HT1080 (cell line): ENCODE data around the gene PCDHB13. TPM values are rescaled to one million over a fixed set of nuclear protein-coding genes. Genes with fewer than 3 reads are reported as not detected.
A peak's percentile ranks its signal among the peaks of the same experiment; 100 is the strongest.
"Not testable (repeated sequence)": the region's sequence is repeated elsewhere in the genome, so short reads cannot be mapped to it uniquely, and the experiment has no call there.

Experiments used
- DNase-seq: peaks from one replicate; pipeline ENCODE4 v3.0.0-alpha.2; 2015; ENCODE audit warnings: low read depth
- total RNA-seq: library from RNA; depleted of rRNA; stranded (reverse); fragments of >200 nt; shearing (Covaris generic); gene quantifications from 2 replicates; pipeline ENCODE4 v1.2.3, GENCODE V29; 2014

The PCDHB13 gene
- total RNA-seq, 1 experiment from 2014 or later, result 0.06 TPM

GRCh38 chr5:141201126-141201525 is 12.6 kb upstream of the PCDHB13 start:
- not testable (repeated sequence) for DNase-seq

- not testable (repeated sequence) for DNase-seq
Measured at GRCh38 chr5:141201646-141202045, 12.1 kb upstream of the PCDHB13 start.

DNA sequence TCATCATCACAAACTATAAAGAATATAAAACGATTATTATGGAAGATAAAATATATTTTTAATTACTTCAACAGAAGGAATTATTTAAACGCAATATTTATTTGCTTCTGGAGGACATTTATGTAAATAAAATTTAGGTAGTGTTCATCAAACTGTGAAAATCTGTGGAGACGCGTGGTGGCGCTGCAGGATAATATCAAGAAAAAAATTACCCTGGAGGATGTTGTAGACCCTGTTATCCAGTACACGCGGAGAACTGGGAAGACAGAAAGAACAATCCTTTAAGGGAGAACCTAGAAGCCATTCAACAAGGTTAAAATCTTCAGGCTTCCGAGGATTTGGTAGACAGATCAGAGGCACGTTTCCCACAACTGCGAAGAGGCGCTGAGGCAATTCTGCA is 5.2 kb upstream of the PCDHB13 start, which contains the start of gene PCDHB12:
Gene PCDHB12 (plus strand): TSS at position 242 of the 400 bp plus-strand sequence. CDS start 189 bp downstream, outside the sequence.
- DNase-seq, result no peak

GRCh38 chr5:141210281-141210680 is 3.4 kb upstream of the PCDHB13 start:
- DNase-seq, result not testable (repeated sequence)

GRCh38 chr5:141210849-141211248 is 2.9 kb upstream of the PCDHB13 start:
- not testable (repeated sequence) for DNase-seq

- DNase-seq, result not testable (repeated sequence)
Measured at GRCh38 chr5:141214583-141214982, 864 bp downstream of the PCDHB13 start.

DNA sequence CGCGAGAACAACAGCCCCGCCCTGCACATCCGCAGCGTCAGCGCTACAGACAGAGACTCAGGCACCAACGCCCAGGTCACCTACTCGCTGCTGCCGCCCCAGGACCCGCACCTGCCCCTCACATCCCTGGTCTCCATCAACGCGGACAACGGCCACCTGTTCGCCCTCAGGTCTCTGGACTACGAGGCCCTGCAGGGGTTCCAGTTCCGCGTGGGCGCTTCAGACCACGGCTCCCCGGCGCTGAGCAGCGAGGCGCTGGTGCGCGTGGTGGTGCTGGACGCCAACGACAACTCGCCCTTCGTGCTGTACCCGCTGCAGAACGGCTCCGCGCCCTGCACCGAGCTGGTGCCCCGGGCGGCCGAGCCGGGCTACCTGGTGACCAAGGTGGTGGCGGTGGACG is 1.8 kb downstream of the PCDHB13 start:
- DNase-seq, result not testable (repeated sequence)

DNA sequence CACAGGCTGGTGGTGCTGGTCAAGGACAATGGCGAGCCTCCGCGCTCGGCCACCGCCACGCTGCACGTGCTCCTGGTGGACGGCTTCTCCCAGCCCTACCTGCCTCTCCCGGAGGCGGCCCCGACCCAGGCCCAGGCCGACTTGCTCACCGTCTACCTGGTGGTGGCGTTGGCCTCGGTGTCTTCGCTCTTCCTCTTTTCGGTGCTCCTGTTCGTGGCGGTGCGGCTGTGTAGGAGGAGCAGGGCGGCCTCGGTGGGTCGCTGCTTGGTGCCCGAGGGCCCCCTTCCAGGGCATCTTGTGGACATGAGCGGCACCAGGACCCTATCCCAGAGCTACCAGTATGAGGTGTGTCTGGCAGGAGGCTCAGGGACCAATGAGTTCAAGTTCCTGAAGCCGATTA is 2.3 kb downstream of the PCDHB13 start:
- DNase-seq, result not testable (repeated sequence)

DNA sequence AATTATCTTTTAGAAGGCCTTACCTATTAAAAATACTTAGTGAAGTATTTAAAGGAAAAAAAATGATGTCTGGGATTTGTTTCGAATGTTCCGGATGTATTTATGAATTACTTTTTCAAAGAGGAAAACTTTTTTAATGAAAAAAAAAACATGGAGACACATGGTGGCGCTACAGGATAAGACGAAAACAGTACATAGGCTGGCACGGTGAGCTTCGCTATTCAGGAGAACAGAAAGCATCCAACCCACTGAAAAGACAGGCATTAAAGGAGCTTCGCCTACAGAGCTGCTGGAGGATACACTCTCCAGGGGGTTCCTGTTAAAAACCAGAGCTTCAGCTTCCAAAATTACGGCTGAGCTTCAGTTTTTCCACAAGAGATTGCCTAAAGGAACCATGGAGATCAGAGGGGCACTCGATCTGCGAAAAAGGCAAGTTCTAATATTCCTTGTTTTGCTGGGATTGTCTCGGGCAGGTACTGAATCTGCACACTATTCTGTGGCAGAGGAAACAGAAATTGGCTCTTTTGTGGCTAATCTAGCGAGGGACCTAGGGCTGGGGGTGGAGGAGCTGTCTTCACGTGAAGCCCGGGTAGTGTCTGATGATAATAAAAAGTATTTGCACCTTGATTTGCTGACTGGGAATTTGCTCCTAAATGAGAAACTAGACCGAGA is 9.5 kb downstream of the PCDHB13 start, which contains the start of gene PCDHB14:
Gene PCDHB14 (plus strand): TSS at position 232 of the 672 bp plus-strand sequence. CDS start 163 bp downstream, at position 395.
- peak; percentile 5 for DNase-seq

- DNase-seq, result not testable (repeated sequence)
Measured at GRCh38 chr5:141224844-141225243, 11.1 kb downstream of the PCDHB13 start.

DNA sequence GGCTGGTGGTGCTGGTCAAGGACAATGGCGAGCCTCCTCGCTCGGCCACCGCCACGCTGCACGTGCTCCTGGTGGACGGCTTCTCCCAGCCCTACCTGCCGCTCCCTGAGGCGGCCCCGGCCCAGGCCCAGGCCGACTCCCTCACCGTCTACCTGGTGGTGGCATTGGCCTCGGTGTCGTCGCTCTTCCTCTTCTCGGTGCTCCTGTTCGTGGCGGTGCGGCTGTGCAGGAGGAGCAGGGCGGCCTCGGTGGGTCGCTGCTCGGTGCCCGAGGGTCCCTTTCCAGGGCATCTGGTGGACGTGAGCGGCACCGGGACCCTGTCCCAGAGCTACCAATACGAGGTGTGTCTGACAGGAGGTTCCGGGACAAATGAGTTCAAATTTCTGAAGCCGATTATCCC is 11.7 kb downstream of the PCDHB13 start:
- not testable (repeated sequence) for DNase-seq

DNA sequence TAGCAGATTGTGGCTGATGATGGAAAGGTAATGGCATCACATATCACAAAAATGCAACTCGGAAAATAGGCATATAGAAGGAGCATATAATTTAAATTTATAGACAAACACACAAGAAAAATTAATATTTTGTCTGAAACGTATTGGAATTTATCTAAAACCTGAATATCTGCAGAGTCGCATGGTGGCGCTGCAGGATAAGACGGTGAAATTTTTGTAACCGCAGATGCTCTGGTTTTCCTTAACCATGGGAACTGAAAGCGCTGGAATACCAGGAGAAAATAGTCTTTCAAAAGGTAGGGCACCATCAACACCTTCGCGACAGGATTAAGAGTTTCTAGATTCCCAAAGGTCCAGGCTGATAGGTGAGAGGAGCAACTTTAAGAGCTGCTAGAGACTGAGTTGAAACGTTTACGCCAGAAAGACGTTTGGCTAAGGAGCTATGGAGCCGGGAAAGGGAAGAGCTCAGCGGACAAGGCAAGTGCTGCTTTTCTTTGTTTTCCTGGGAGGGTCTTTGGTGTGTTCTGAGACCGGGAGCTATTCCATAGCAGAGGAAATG is 20.5 kb downstream of the PCDHB13 start:
- no peak for DNase-seq

GRCh38 chr5:141235922-141236321 is 22.2 kb downstream of the PCDHB13 start:
- DNase-seq, result not testable (repeated sequence)

- no peak for DNase-seq
Measured at GRCh38 chr5:141236516-141237313, 23.0 kb downstream of the PCDHB13 start.

DNA sequence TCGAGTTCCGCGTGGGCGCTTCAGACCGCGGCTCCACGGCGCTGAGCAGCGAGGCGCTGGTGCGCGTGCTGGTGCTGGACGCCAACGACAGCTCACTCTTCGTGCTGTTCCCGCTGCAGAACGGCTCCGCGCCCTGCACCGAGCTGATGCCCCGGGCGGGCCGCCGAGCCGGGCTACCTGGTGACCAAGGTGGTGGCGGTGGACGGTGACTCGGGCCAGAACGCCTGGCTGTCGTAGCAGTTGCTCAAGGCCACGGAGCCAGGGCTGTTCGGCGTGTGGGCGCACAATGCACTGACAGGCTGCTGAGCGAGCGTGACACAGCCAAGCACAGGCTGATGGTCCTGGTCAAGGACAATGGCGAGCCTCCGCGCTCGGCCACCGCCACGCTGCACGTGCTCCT is 27.8 kb downstream of the PCDHB13 start:
- DNase-seq, result no peak

- peak; percentile 3 for DNase-seq
Measured at GRCh38 chr5:141245250-141245717, 31.6 kb downstream of the PCDHB13 start, which contains the start of gene PCDHB15. Gene PCDHB15 (plus strand): TSS chr5:141245395. CDS start chr5:141245579, 184 bp downstream.

DNA sequence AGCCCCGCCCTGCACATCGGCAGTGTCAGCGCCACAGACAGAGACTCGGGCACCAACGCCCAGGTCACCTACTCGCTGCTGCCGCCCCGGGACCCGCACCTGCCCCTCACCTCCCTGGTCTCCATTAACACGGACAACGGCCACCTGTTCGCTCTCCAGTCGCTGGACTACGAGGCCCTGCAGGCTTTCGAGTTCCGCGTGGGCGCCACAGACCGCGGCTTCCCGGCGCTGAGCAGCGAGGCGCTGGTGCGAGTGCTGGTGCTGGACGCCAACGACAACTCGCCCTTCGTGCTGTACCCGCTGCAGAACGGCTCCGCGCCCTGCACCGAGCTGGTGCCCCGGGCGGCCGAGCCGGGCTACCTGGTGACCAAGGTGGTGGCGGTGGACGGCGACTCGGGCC is 33.3 kb downstream of the PCDHB13 start:
- not testable (repeated sequence) for DNase-seq

- not testable (repeated sequence) for DNase-seq
Measured at GRCh38 chr5:141247434-141247833, 33.7 kb downstream of the PCDHB13 start.

DNA sequence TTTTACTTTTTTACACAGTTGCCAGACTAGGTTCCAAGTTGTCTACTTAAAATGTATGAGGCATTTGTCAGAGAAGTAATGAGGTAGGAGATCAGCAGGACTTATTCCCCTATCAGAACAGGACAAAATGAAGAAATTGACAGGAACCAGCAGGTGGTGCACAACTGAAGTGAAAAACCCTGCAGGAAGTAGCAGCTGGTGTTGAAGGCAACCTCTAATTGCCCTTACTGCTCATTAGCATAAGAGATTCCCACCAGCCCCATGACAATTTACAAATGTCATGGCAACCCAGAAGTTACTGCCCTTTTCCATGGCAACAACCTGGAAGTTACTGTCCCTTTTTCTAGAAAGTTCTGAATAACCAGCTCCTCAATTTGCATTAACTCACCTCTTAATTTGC is 36.9 kb downstream of the PCDHB13 start:
- no peak for DNase-seq

GRCh38 chr5:141258464-141258863 is 44.7 kb downstream of the PCDHB13 start:
- DNase-seq, result no peak

DNA sequence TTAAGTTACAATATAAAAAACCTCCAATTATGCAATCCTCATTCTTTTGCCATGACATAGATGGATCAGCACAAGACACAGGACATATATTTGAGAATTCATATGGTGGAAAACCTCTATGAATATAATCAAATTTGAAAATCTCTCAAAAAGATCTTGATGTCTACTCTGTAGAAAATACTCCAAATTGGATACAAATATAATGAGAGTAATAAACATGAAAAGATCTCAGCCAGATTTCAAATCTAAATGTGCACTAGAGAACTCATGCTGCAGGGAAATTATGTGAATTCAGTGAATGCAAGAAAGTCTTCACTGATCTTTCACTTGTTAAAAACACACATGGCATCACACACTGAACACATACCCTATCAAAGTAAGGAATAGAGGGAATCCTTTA is 45.2 kb downstream of the PCDHB13 start:
- no peak for DNase-seq
